Fibroblast of lung (primary cell): ENCODE data around the gene DPYD. TPM values are rescaled to one million over a fixed set of nuclear protein-coding genes. Genes with fewer than 3 reads are reported as not detected.

Source experiments
- DNase-seq, 2 donors: peaks; one replicate each; pipeline versions ENCODE4 v3.0.0 to v3.0.0-alpha.2; 2010; ENCODE audit warnings: low read depth in 2 of 2
- H2AFZ ChIP-seq: 2 replicates; pipeline ENCODE4 v1.5.1; 2012; ENCODE audit warnings: low read length, control low read depth, inconsistent platforms
- H3K27ac ChIP-seq: 2 replicates; pipeline ENCODE4 v1.5.1; 2011; ENCODE audit warnings: low read length, control low read depth; ENCODE audit not compliant: insufficient read depth
- H3K27me3 ChIP-seq: 2 replicates; pipeline ENCODE4 v1.5.1; 2011; ENCODE audit warnings: mild to moderate bottlenecking, low read length; ENCODE audit not compliant: control insufficient read depth, insufficient read depth
- H3K36me3 ChIP-seq: 2 replicates; pipeline ENCODE4 v1.5.1; 2011; ENCODE audit warnings: low read length; ENCODE audit not compliant: control insufficient read depth, insufficient read depth
- H3K4me1 ChIP-seq: 2 replicates; pipeline ENCODE4 v1.5.1; 2011; ENCODE audit warnings: low read length; ENCODE audit not compliant: control insufficient read depth, insufficient read depth; ENCODE audit errors: extremely low read depth
- H3K4me2 ChIP-seq: 2 replicates; pipeline ENCODE4 v1.5.1; 2011; ENCODE audit warnings: low read length, control low read depth; ENCODE audit not compliant: insufficient read depth; ENCODE audit errors: extremely low read depth
- H3K4me3 ChIP-seq, 4 experiments: fragments of 200-600 bp in 1 of 4; sonication (generic) in 1 of 4; replicated peaks in 1 of 4; 2 replicates each; pipeline ENCODE4 v1.5.1; 2011 to 2016; ENCODE audit warnings: low read length in 4 of 4, low read depth in 3 of 4, mild to moderate bottlenecking in 3 of 4, control low read depth in 2 of 4, inconsistent platforms in 1 of 4, mixed read lengths in 1 of 4; ENCODE audit not compliant: insufficient read depth in 1 of 4; ENCODE audit errors: control extremely low read depth in 1 of 4
- H3K79me2 ChIP-seq: 2 replicates; pipeline ENCODE4 v1.5.1; 2012; ENCODE audit warnings: mild to moderate bottlenecking, low read length, inconsistent platforms; ENCODE audit not compliant: control insufficient read depth, insufficient read depth
- H3K9ac ChIP-seq: 2 replicates; pipeline ENCODE4 v1.5.1; 2011; ENCODE audit warnings: mild to moderate bottlenecking, low read length, control low read depth; ENCODE audit not compliant: insufficient read depth
- H3K9me3 ChIP-seq: 2 replicates; pipeline ENCODE4 v1.5.1; 2012; ENCODE audit warnings: low read depth, low read length; ENCODE audit not compliant: control insufficient read depth, insufficient read depth
- H4K20me1 ChIP-seq: 2 replicates; pipeline ENCODE4 v1.5.1; 2011; ENCODE audit warnings: low read length; ENCODE audit not compliant: control insufficient read depth, insufficient read depth; ENCODE audit errors: extremely low read depth
- EZH2 ChIP-seq: IDR thresholded peaks from 2 replicates; pipeline ENCODE4 v1.5.1; 2012; ENCODE audit warnings: low read length, control low read depth, mild to moderate bottlenecking; ENCODE audit errors: missing control alignments
- polyA plus RNA-seq, 2 donors: library from polyadenylated mRNA; depleted of rRNA in 1 of 2; stranded (reverse) in 1 of 2; unstranded in 1 of 2; fragments of >200 nt; gene quantifications; 2 replicates each; pipeline ENCODE4 v1.2.1, GENCODE V29; 2011 to 2012; ENCODE audit warnings: missing spikeins in 1 of 2
- total RNA-seq: library from RNA; depleted of rRNA; stranded (reverse); fragments of >200 nt; gene quantifications from 2 replicates; pipeline ENCODE4 v1.2.1, GENCODE V29; 2014
- TF ChIP-seq, protein P1 (sequence below), 2 donors: IDR thresholded peaks in 1 of 2; conservative IDR thresholded peaks in 1 of 2; 1 replicate in 1 of 2; 2 replicates in 1 of 2; pipeline ENCODE4 v1.5.1; 2011 to 2012; ENCODE audit warnings: low read length in 2 of 2, control low read depth in 1 of 2, inconsistent platforms in 1 of 2, low read depth in 1 of 2, mild to moderate bottlenecking in 1 of 2

The DPYD gene
- total and polyA plus RNA-seq, 2 donors (not counting 1 experiment from before 2014, with no cell fraction given): 32.0 to 63.1 TPM

DNA sequence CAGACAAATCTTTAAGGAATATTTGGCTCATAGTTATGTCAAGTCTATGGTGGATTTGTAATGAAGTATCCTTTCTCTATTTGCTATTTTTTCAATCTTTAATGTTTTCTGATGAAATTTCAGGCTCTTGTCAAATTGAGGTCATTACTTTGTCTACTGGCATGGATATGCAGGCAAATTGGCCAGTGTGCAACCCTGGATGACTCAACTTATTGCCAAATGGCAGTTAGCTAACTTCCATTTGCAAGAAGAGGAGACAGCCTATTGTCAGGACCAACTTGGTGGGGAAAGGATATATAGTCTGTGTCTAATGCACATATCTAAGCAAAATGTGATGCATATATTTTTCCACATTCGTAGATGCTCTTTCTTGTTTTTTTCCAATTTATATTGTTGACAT, 668.8 kb downstream of the DPYD start:
- Histone ChIP-seq H4K20me1 (no peaks in the 10 kb centered on the region), H3K36me3 (no peaks in the 10 kb centered on the region), H3K4me3 (no peak overlapping the region), H3K9me3 (no peaks in the 10 kb centered on the region), H3K9ac (no peak overlapping the region), H3K79me2 (no peaks in the 10 kb centered on the region), H3K27ac (no peak overlapping the region), H3K4me1 (no peaks in the 10 kb centered on the region), H3K4me2 (no peak overlapping the region), H2AFZ (no peak overlapping the region), H3K27me3 (no peaks in the 10 kb centered on the region)
- TF ChIP-seq EZH2: no peak
- TF ChIP-seq, protein P1, sequence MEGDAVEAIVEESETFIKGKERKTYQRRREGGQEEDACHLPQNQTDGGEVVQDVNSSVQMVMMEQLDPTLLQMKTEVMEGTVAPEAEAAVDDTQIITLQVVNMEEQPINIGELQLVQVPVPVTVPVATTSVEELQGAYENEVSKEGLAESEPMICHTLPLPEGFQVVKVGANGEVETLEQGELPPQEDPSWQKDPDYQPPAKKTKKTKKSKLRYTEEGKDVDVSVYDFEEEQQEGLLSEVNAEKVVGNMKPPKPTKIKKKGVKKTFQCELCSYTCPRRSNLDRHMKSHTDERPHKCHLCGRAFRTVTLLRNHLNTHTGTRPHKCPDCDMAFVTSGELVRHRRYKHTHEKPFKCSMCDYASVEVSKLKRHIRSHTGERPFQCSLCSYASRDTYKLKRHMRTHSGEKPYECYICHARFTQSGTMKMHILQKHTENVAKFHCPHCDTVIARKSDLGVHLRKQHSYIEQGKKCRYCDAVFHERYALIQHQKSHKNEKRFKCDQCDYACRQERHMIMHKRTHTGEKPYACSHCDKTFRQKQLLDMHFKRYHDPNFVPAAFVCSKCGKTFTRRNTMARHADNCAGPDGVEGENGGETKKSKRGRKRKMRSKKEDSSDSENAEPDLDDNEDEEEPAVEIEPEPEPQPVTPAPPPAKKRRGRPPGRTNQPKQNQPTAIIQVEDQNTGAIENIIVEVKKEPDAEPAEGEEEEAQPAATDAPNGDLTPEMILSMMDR (conservative IDR thresholded peaks at IDR 0.05 in 1 of 2, IDR thresholded peaks at IDR 0.05 in 1 of 2; ENCODE audit: low read depth in 1 of 2, low read length in 2 of 2): no peak
- DNase-seq: peak; percentile 80 to 94

DNA sequence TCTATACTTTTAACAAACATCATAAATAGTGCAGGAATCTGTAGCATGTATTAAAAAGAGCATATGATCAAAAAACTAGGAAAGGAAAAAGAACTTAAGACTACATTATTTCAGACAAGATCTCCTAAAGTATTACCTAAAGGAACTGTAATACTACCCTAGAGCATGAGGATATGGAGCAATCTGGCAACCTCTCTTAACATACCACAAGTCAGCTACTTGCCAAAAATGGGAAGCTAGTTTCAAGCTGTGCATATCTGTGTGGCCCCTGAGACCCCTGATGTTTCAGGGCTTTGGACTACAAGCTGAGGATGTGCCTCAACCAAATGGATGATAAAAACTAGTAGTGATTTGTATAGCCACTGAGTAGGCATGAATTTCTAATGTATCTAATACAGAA, 673.6 kb downstream of the DPYD start:
- Histone ChIP-seq H3K4me3 (no peak overlapping the region), H2AFZ (no peak overlapping the region), H3K4me1 (no peaks in the 10 kb centered on the region), H3K27ac (no peak overlapping the region), H3K36me3 (no peaks in the 10 kb centered on the region), H3K4me2 (no peak overlapping the region), H3K27me3 (no peaks in the 10 kb centered on the region), H4K20me1 (no peaks in the 10 kb centered on the region), H3K9ac (no peak overlapping the region), H3K9me3 (no peaks in the 10 kb centered on the region), H3K79me2 (no peaks in the 10 kb centered on the region)
- DNase-seq: peak; percentile 70 to 73
- TF ChIP-seq, protein P1 (conservative IDR thresholded peaks at IDR 0.05 in 1 of 2, IDR thresholded peaks at IDR 0.05 in 1 of 2; ENCODE audit: low read depth in 1 of 2, low read length in 2 of 2): no peak

DNA sequence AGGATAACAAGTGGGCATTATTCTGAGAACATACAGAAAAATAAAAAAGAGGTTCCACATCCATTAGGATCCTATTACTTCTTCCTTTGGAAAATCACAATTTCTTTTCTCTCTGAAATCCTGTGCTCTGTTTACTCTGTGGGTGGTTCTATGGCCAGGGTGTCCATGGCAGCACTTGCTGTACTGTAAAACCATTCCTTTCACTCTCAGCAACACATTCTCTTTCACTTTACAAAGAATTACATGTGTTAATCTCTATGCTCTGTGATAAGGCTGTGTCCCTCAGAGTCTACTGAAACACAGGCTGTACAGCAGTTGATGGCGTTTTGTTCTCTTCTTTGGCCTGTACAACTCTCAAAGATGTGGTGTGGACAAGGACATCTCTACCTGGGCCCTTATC, 675.2 kb downstream of the DPYD start:
- Histone ChIP-seq H2AFZ (no peak overlapping the region), H3K36me3 (no peaks in the 10 kb centered on the region), H3K27me3 (no peaks in the 10 kb centered on the region), H3K4me2 (peak overlapping the region; percentile 3), H4K20me1 (no peaks in the 10 kb centered on the region), H3K79me2 (no peaks in the 10 kb centered on the region), H3K27ac (no peak overlapping the region), H3K4me3 (no peak overlapping the region), H3K9ac (no peak overlapping the region), H3K4me1 (no peaks in the 10 kb centered on the region), H3K9me3 (no peaks in the 10 kb centered on the region)
- TF ChIP-seq EZH2: no peak
- TF ChIP-seq, protein P1 (conservative IDR thresholded peaks at IDR 0.05 in 1 of 2, IDR thresholded peaks at IDR 0.05 in 1 of 2; ENCODE audit: low read depth in 1 of 2, low read length in 2 of 2): no peak
- peak; percentile 15 to 59 for DNase-seq
